ENCODE measurements around the gene CFAP20DC.

DNA sequence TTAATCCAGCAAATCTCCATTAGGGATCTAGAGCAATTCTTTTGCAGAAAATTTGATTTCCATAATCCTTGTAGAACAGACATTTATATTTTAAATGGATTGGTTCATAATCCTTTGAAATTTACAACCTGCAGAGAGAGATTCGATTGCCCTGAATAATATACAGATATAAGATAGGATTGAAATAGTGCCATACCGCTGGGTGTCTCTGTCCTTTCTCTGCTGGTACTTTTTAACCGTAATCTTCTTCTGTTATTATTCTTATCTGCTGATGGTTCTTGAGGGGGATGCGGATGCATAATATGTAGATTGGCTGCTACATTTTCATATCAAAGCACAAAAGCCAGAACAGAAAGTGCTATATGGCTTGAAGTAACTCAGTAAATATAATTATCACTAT lies 182.2 kb downstream of the CFAP20DC start:
- TF ChIP-seq POLR2AphosphoS5 (IDR thresholded peaks at IDR 0.05; ENCODE audit: low read depth, low read length) (no peak), RBFOX2 (IDR thresholded peaks at IDR 0.05; ENCODE audit: low read depth, low read length) (no peak), ZNF496 (CRISPR knock-in tag; IDR thresholded peaks at IDR 0.05; ENCODE audit: insufficient replicate concordance) (no peak), GABPA (IDR thresholded peaks at IDR 0.05; ENCODE audit: low read depth, low read length) (no peak), GABPA (CRISPR knock-in tag; IDR thresholded peaks at IDR 0.05; ENCODE audit: low read depth) (no peak), NFYC (CRISPR knock-in tag; IDR thresholded peaks at IDR 0.05) (no peak), RAD21 (CRISPR knock-in tag; IDR thresholded peaks at IDR 0.05) (no peak), ZNF34 (CRISPR knock-in tag; IDR thresholded peaks at IDR 0.05; ENCODE audit: borderline replicate concordance) (no peak)
- TF ChIP-seq, protein P1, sequence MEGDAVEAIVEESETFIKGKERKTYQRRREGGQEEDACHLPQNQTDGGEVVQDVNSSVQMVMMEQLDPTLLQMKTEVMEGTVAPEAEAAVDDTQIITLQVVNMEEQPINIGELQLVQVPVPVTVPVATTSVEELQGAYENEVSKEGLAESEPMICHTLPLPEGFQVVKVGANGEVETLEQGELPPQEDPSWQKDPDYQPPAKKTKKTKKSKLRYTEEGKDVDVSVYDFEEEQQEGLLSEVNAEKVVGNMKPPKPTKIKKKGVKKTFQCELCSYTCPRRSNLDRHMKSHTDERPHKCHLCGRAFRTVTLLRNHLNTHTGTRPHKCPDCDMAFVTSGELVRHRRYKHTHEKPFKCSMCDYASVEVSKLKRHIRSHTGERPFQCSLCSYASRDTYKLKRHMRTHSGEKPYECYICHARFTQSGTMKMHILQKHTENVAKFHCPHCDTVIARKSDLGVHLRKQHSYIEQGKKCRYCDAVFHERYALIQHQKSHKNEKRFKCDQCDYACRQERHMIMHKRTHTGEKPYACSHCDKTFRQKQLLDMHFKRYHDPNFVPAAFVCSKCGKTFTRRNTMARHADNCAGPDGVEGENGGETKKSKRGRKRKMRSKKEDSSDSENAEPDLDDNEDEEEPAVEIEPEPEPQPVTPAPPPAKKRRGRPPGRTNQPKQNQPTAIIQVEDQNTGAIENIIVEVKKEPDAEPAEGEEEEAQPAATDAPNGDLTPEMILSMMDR (CRISPR knock-in tag; IDR thresholded peaks at IDR 0.05) = no peak
- TF ChIP-seq, protein P2, sequence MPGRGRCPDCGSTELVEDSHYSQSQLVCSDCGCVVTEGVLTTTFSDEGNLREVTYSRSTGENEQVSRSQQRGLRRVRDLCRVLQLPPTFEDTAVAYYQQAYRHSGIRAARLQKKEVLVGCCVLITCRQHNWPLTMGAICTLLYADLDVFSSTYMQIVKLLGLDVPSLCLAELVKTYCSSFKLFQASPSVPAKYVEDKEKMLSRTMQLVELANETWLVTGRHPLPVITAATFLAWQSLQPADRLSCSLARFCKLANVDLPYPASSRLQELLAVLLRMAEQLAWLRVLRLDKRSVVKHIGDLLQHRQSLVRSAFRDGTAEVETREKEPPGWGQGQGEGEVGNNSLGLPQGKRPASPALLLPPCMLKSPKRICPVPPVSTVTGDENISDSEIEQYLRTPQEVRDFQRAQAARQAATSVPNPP (CRISPR knock-in tag; IDR thresholded peaks at IDR 0.05) = no peak
- TF ChIP-seq, protein P3, sequence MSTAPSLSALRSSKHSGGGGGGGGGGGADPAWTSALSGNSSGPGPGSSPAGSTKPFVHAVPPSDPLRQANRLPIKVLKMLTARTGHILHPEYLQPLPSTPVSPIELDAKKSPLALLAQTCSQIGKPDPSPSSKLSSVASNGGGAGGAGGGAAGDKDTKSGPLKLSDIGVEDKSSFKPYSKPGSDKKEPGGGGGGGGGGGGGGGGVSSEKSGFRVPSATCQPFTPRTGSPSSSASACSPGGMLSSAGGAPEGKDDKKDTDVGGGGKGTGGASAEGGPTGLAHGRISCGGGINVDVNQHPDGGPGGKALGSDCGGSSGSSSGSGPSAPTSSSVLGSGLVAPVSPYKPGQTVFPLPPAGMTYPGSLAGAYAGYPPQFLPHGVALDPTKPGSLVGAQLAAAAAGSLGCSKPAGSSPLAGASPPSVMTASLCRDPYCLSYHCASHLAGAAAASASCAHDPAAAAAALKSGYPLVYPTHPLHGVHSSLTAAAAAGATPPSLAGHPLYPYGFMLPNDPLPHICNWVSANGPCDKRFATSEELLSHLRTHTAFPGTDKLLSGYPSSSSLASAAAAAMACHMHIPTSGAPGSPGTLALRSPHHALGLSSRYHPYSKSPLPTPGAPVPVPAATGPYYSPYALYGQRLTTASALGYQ (CRISPR knock-in tag; IDR thresholded peaks at IDR 0.05) = no peak
- TF ChIP-seq, protein P4, sequence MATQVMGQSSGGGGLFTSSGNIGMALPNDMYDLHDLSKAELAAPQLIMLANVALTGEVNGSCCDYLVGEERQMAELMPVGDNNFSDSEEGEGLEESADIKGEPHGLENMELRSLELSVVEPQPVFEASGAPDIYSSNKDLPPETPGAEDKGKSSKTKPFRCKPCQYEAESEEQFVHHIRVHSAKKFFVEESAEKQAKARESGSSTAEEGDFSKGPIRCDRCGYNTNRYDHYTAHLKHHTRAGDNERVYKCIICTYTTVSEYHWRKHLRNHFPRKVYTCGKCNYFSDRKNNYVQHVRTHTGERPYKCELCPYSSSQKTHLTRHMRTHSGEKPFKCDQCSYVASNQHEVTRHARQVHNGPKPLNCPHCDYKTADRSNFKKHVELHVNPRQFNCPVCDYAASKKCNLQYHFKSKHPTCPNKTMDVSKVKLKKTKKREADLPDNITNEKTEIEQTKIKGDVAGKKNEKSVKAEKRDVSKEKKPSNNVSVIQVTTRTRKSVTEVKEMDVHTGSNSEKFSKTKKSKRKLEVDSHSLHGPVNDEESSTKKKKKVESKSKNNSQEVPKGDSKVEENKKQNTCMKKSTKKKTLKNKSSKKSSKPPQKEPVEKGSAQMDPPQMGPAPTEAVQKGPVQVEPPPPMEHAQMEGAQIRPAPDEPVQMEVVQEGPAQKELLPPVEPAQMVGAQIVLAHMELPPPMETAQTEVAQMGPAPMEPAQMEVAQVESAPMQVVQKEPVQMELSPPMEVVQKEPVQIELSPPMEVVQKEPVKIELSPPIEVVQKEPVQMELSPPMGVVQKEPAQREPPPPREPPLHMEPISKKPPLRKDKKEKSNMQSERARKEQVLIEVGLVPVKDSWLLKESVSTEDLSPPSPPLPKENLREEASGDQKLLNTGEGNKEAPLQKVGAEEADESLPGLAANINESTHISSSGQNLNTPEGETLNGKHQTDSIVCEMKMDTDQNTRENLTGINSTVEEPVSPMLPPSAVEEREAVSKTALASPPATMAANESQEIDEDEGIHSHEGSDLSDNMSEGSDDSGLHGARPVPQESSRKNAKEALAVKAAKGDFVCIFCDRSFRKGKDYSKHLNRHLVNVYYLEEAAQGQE (IDR thresholded peaks at IDR 0.05; ENCODE audit: borderline replicate concordance in 1 of 2, low read depth in 1 of 2, low read length in 2 of 2) = no peak
- TF ChIP-seq, protein P5, sequence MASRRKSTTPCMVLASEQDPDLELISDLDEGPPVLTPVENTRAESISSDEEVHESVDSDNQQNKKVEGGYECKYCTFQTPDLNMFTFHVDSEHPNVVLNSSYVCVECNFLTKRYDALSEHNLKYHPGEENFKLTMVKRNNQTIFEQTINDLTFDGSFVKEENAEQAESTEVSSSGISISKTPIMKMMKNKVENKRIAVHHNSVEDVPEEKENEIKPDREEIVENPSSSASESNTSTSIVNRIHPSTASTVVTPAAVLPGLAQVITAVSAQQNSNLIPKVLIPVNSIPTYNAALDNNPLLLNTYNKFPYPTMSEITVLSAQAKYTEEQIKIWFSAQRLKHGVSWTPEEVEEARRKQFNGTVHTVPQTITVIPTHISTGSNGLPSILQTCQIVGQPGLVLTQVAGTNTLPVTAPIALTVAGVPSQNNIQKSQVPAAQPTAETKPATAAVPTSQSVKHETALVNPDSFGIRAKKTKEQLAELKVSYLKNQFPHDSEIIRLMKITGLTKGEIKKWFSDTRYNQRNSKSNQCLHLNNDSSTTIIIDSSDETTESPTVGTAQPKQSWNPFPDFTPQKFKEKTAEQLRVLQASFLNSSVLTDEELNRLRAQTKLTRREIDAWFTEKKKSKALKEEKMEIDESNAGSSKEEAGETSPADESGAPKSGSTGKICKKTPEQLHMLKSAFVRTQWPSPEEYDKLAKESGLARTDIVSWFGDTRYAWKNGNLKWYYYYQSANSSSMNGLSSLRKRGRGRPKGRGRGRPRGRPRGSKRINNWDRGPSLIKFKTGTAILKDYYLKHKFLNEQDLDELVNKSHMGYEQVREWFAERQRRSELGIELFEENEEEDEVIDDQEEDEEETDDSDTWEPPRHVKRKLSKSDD (CRISPR knock-in tag; IDR thresholded peaks at IDR 0.05; ENCODE audit: low read depth) = no peak
- TF ChIP-seq, protein P6, sequence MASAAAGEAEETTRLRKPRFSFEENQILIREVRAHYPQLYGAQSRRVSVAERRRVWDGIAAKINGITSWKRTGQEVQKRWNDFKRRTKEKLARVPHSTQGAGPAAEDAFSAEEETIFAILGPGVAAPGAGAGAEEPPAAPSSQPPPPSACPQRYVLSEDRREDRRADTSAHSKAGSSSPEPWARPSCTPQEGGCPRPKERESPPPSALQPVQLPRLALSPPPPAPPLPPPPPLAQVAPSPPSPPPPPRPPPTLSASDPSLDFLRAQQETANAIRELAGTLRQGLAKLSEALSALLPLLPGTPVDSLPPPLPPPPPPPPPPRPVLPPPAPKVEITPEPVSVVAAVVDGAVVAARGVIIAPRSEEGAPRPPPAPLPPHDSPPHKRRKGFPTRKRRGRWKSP (CRISPR knock-in tag; IDR thresholded peaks at IDR 0.05) = no peak

All from HepG2 (cell line).